Pericardium fibroblast (primary cell): Measurements from ENCODE around the gene SLC30A4. TPM values are rescaled to one million over a fixed set of nuclear protein-coding genes. Genes with fewer than 3 reads are reported as not detected.

ENCODE experiments used
- total RNA-seq: library from RNA; depleted of rRNA; stranded (reverse); fragments of >200 nt; gene quantifications from 2 replicates; pipeline ENCODE4 v1.2.3, GENCODE V29; 2015

SLC30A4 gene, protein sequence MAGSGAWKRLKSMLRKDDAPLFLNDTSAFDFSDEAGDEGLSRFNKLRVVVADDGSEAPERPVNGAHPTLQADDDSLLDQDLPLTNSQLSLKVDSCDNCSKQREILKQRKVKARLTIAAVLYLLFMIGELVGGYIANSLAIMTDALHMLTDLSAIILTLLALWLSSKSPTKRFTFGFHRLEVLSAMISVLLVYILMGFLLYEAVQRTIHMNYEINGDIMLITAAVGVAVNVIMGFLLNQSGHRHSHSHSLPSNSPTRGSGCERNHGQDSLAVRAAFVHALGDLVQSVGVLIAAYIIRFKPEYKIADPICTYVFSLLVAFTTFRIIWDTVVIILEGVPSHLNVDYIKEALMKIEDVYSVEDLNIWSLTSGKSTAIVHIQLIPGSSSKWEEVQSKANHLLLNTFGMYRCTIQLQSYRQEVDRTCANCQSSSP
- 7.2 and 8.8 TPM in 2 replicates for total RNA-seq

DNA sequence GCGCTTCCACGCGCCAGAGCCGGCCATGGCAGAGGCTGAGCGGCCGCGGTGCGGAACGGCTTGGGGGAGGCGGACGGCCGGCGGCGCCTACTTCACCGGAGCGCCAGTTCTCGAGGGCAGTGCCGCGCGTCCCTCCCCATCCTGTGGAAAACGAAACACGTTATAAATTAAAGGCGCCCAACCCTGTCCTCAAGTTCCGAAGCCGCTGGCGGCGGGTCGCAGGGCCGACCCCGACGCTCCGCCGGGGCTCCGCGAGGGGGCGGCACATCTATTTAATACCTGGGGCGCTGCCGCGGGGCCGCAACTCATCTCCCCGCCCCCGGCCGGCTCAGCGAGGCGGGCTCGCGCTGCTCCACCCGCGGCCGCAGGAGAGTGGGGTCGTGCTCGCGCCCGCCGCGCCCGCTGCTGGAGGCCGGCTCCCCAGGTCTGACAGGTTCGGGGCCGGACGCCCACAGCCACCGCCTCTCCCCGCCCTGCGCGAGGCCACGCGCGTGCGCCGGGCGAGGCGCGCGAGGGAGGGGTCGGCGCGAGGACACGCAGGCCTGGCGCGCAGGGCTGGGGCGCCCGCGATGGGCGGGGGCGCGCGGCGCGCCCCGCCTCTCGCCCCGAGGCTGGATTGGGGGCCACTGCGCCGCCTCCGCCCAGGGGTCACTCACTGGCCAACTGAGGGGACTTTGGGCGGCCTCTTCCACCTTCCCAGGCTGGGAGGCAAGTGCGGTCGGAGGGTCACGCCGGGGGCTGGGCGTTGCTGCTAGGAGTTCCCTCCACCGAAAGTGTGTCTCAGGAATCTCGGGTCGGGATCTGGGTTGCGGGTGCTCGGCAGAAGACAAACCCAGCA, at the start of gene SLC30A4:
TSS of gene SLC30A4 (minus strand) at position 428 of the 838 bp plus-strand sequence. CDS start at position 27, 401 bp downstream.

Other genes with a start within 250 kb of the SLC30A4 start
- 0.17 and 1.9 TPM in 2 replicates for gene GATM, start 144.2 kb downstream of the SLC30A4 start, total RNA-seq
- gene BLOC1S6, start 64.6 kb upstream of the SLC30A4 start, total RNA-seq = 34.3 and 35.8 TPM in 2 replicates
- gene SQOR, start 112.3 kb upstream of the SLC30A4 start, total RNA-seq = 36.9 and 46.6 TPM in 2 replicates